ENCODE data around the gene PSMB5. TPM values are rescaled to one million over a fixed set of nuclear protein-coding genes. Genes with fewer than 3 reads are reported as not detected.

The PSMB5 gene
- total RNA-seq, 1 experiment from 2014 or later, result 447 TPM

GRCh38 chr14:23047034-23047634, 12.4 kb upstream of the PSMB5 start:
- in situ Hi-C loops (cut with HindIII; ENCODE audit: low sequenced_read_pairs), result no loop called here
- DNase-seq (ENCODE audit: low spot score), result no peak

GRCh38 chr14:23045419-23046357, 11.0 kb upstream of the PSMB5 start:
- no peak for DNase-seq (ENCODE audit: low spot score)
- in situ Hi-C loops (cut with HindIII; ENCODE audit: low sequenced_read_pairs), result no loop called here

- in situ Hi-C loops (cut with HindIII; ENCODE audit: low sequenced_read_pairs), result no loop called here
- DNase-seq (ENCODE audit: low spot score), result no peak
Observed at GRCh38 chr14:23044840-23045239, 10.1 kb upstream of the PSMB5 start.

- in situ Hi-C loops (cut with HindIII; ENCODE audit: low sequenced_read_pairs), result no loop called here
- no peak for DNase-seq (ENCODE audit: low spot score)
Observed at GRCh38 chr14:23043754-23044153, 9.1 kb upstream of the PSMB5 start.

GRCh38 chr14:23043145-23043544, 8.4 kb upstream of the PSMB5 start:
- DNase-seq (ENCODE audit: low spot score), result no peak
- in situ Hi-C loops (cut with HindIII; ENCODE audit: low sequenced_read_pairs), result no loop called here

GRCh38 chr14:23042162-23042965, 7.7 kb upstream of the PSMB5 start, which contains the start of gene PSMB11:
PSMB11 (plus strand) TSS chr14:23042212; CDS start chr14:23042226, 14 bp downstream.
- DNase-seq (ENCODE audit: low spot score), result no peak
- in situ Hi-C loops (cut with HindIII; ENCODE audit: low sequenced_read_pairs), result no loop called here

GRCh38 chr14:23041729-23042128, 7.0 kb upstream of the PSMB5 start:
- DNase-seq (ENCODE audit: low spot score), result no peak
- in situ Hi-C loops (cut with HindIII; ENCODE audit: low sequenced_read_pairs), result no loop called here

GRCh38 chr14:23040100-23040499, 5.4 kb upstream of the PSMB5 start:
- in situ Hi-C loops (cut with HindIII; ENCODE audit: low sequenced_read_pairs), result no loop called here
- DNase-seq (ENCODE audit: low spot score), result no peak

- DNase-seq (ENCODE audit: low spot score), result no peak
- in situ Hi-C loops (cut with HindIII; ENCODE audit: low sequenced_read_pairs), result no loop called here
Observed at GRCh38 chr14:23035303-23036144, 824 bp upstream of the PSMB5 start.

- DNase-seq (ENCODE audit: low spot score), result no peak
- in situ Hi-C loops (cut with HindIII; ENCODE audit: low sequenced_read_pairs), result no loop called here
Observed at GRCh38 chr14:23033801-23034497, 751 bp downstream of the PSMB5 start.

- in situ Hi-C loops (cut with HindIII; ENCODE audit: low sequenced_read_pairs), result no loop called here
- no peak for DNase-seq (ENCODE audit: low spot score)
Observed at GRCh38 chr14:23033251-23033727, 1.4 kb downstream of the PSMB5 start.

- DNase-seq (ENCODE audit: low spot score), result no peak
- in situ Hi-C loops (cut with HindIII; ENCODE audit: low sequenced_read_pairs), result no loop called here
Observed at GRCh38 chr14:23030936-23031335, 3.8 kb downstream of the PSMB5 start.

GRCh38 chr14:23028799-23029198, 5.9 kb downstream of the PSMB5 start:
- no peak for DNase-seq (ENCODE audit: low spot score)
- in situ Hi-C loops (cut with HindIII; ENCODE audit: low sequenced_read_pairs), result no loop called here

GRCh38 chr14:23025151-23025814, 9.4 kb downstream of the PSMB5 start:
- no peak for DNase-seq (ENCODE audit: low spot score)
- in situ Hi-C loops (cut with HindIII; ENCODE audit: low sequenced_read_pairs), result no loop called here

GRCh38 chr14:23024612-23025075, 10.1 kb downstream of the PSMB5 start:
- in situ Hi-C loops (cut with HindIII; ENCODE audit: low sequenced_read_pairs), result no loop called here
- DNase-seq (ENCODE audit: low spot score), result no peak

- DNase-seq (ENCODE audit: low spot score), result no peak
Observed at GRCh38 chr14:23023795-23024152, 10.9 kb downstream of the PSMB5 start.

GRCh38 chr14:23023022-23023794, 11.5 kb downstream of the PSMB5 start:
- in situ Hi-C loops (cut with HindIII; ENCODE audit: low sequenced_read_pairs), result no loop called here
- DNase-seq (ENCODE audit: low spot score), result no peak

More at GRCh38 chr14:23023795-23024152, 10.9 kb downstream of the PSMB5 start:
- in situ Hi-C loops (cut with HindIII; ENCODE audit: low sequenced_read_pairs), result no loop called here
